HS-27A (cell line): ENCODE measurements around the gene EPAS1.

Source experiments
- DNase-seq: peaks from one replicate; pipeline ENCODE4 v3.0.0-alpha.2; 2012; ENCODE audit warnings: low read depth, missing footprints

EPAS1 gene

DNA sequence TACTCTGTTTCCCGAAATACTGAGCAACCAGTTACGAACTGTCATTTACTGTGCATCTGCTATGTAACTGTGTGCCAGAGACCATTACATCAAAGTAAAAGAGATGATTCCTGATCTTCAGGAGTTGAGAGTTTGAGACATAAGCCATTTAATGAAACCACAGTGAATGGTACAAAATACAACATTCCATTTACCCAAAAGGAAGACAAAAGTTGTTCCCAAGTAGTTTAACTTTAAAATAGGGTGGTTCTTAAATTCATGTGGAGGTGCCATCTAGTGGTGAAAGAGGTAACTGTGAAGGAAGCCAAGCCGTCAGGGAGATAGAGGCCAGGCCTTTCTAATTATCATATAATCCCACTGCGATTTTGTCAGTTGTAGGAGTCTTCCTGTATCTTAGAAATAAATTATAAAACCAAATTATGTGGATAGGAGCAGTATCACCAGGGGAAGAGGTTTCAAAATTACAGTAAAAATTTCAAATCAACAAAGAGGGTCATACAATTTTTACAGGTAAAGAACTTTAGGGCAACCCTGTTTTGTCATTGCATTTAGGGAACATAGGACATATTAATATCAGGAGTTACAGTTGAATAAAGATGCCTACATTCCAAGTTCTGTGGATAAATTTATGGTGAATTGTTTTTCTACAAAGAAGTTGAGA, 67.7 kb downstream of the EPAS1 start:
- peak; percentile 24 for DNase-seq

- DNase-seq = no peak
Observed at GRCh38 chr2:46365913-46366667, 68.9 kb downstream of the EPAS1 start.

DNA sequence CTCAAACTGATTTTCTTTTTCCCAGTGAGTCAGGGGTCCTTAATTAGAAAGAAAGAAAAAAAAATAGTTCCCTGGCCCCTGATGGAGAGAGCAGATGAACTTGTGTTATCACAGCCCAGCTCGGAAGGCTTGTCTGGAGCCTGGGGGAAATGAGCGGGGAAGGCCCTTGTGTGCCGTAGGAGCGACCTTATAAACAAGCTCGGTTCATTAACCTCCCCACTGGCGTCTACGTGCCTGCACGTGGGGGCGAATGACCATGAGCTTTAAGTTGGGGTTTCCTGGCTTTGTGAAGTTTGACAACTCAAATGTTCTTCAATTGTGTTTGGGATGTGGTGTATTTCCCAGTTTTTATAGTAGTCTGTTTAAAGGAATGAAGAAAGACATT, 69.5 kb downstream of the EPAS1 start:
- DNase-seq = no peak

- no peak for DNase-seq
Observed at GRCh38 chr2:46367286-46367685, 70.1 kb downstream of the EPAS1 start.

DNA sequence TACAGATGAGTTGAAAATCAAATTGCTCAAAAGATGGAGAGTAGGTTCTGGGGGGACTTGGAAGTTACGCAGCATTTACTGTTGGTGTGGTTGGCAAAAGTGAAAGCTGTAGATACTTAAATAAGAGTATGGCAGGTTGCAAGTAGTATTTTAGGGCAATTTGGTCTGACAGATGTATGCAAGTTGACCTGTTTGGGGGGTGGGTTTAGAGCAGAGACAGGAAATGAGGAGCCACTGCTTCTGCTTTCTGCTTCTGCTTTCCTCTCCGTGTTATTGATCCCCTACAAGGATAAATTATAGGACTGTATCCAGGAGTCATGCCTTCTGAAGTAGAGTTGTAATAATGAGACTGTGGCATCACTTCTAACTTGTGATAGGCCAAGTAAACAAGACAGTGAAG, 71.2 kb downstream of the EPAS1 start:
- no peak for DNase-seq

GRCh38 chr2:46369783-46370182, 72.6 kb downstream of the EPAS1 start:
- DNase-seq = no peak

- DNase-seq = no peak
Observed at GRCh38 chr2:46371854-46372253, 74.6 kb downstream of the EPAS1 start.

GRCh38 chr2:46372475-46372874, 75.3 kb downstream of the EPAS1 start:
- no peak for DNase-seq

GRCh38 chr2:46373238-46373637, 76.0 kb downstream of the EPAS1 start:
- DNase-seq = no peak

DNA sequence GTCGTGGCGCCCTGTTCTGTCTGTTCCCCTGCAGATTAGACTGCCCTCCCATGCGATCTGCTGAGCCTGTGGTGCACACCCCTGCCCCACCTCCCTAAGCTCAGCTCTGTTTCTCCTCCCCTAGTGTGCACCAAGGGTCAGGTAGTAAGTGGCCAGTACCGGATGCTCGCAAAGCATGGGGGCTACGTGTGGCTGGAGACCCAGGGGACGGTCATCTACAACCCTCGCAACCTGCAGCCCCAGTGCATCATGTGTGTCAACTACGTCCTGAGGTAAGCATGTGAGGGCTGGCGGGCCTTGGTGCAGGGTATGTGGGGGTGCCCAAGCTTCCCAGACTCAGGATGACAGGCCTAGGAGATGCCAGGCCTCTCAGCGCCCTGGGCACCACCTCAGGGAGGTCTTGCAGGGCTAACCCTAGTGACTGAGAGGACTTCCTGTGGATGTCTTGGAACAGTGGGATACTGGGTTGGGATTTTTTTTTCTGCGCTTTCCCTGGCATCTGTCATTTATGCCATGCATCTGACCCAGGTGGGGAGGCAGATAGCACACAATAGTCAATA, 78.4 kb downstream of the EPAS1 start:
- no peak for DNase-seq

DNA sequence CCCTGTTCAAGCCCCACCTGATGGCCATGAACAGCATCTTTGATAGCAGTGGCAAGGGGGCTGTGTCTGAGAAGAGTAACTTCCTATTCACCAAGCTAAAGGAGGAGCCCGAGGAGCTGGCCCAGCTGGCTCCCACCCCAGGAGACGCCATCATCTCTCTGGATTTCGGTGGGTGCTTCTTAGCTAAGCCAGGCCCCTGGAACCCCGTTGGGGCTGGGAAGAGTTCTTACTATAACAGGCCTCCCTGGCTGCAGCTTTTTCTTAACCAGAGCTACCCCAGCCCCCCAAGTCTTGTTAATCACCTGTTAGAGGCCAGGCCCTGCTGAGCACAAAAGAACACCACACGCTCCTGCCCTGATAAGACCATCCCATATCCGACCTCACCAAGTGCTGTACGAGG, 79.4 kb downstream of the EPAS1 start:
- DNase-seq = no peak

- no peak for DNase-seq
Observed at GRCh38 chr2:46377101-46377581, 79.9 kb downstream of the EPAS1 start.

- DNase-seq = no peak
Observed at GRCh38 chr2:46377666-46378560, 80.7 kb downstream of the EPAS1 start.

DNA sequence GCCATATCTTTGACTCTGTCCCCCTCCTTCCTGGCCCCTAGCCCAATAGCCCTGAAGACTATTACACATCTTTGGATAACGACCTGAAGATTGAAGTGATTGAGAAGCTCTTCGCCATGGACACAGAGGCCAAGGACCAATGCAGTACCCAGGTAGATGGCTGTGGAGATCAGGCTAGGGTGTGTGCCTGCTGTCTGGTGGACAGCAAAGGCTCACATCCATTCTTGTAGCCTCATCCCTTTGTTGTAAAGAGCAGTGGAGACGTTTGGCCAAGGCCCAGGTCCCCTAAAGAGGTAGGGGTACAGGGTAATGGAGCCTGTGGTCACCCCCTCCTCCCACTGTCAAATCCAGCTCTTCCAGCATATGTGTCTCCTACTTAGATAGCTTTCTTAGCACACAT, 81.4 kb downstream of the EPAS1 start:
- no peak for DNase-seq

- no peak for DNase-seq
Observed at GRCh38 chr2:46379213-46380037, 82.2 kb downstream of the EPAS1 start.

GRCh38 chr2:46380038-46380940, 83.1 kb downstream of the EPAS1 start:
- no peak for DNase-seq

GRCh38 chr2:46381263-46381849, 84.1 kb downstream of the EPAS1 start:
- DNase-seq = no peak

- no peak for DNase-seq
Observed at GRCh38 chr2:46381871-46382270, 84.7 kb downstream of the EPAS1 start.

- no peak for DNase-seq
Observed at GRCh38 chr2:46382331-46383112, 85.3 kb downstream of the EPAS1 start.
